Motor neuron (in vitro differentiated cells): ENCODE data around the gene DEFB131A. TPM values are rescaled to one million over a fixed set of nuclear protein-coding genes. Genes with fewer than 3 reads are reported as not detected.
"Not testable (repeated sequence)": the region's sequence is repeated elsewhere in the genome, so short reads cannot be mapped to it uniquely, and the experiment has no call there.

Source experiments
- ATAC-seq, 8 experiments: fragments of 200-7000 bp; cut with Tn5 transposase; replicated peaks in 6 of 8; 2 replicates each; pipeline ENCODE4 v1.8.0; 2021; ENCODE audit warnings: mild to moderate bottlenecking in 8 of 8, moderate library complexity in 8 of 8
- H3K27ac ChIP-seq, 2 donors: fragments of 250-450 bp; sonication (Bioruptor Pico); 2 replicates each; pipeline ENCODE4 v1.9.0; 2021; ENCODE audit warnings: antibody characterized with exemption in 2 of 2, mild to moderate bottlenecking in 2 of 2, moderate library complexity in 1 of 2
- H3K4me1 ChIP-seq, 2 donors: fragments of 250-450 bp; sonication (Bioruptor Pico); replicated peaks in 1 of 2; 2 replicates each; pipeline ENCODE4 v1.6.1; 2021; ENCODE audit warnings: antibody characterized with exemption in 2 of 2, mild to moderate bottlenecking in 2 of 2, moderate library complexity in 1 of 2
- H3K4me3 ChIP-seq, 5 donors: fragments of 250-450 bp; sonication (Bioruptor Pico); 2 replicates each; pipeline ENCODE4 v1.9.0; 2021; ENCODE audit warnings: antibody characterized with exemption in 5 of 5, mild to moderate bottlenecking in 5 of 5, moderate library complexity in 4 of 5
- WGBS, 10 experiments: fragments of 450-650 bp; shearing (Covaris generic); methylation state at CpG; one replicate each; pipeline ENCODE4 v1.0.0; 2022; 5-methylcytosine and 5-hydroxymethylcytosine counted together
- in situ Hi-C, 9 experiments: fragments of 400-800 bp; cut with MboI; loops; one replicate each; pipeline ENCODE4 v1.15.0; 2021; ENCODE audit warnings: low sequenced_read_pairs in 9 of 9, low pct_unique_long_range_greater_than_20kb in 2 of 9; ENCODE audit not compliant: unreplicated experiment in 9 of 9
- total RNA-seq, 8 experiments: library from RNA; unstranded; fragments of 300-600 nt; gene quantifications; 2 replicates each; pipeline versions ENCODE4 v1.2.3 to v1.2.4, GENCODE V29; 2022

DEFB131A gene
- total RNA-seq, 8 experiments from 2014 or later: not detected

DNA sequence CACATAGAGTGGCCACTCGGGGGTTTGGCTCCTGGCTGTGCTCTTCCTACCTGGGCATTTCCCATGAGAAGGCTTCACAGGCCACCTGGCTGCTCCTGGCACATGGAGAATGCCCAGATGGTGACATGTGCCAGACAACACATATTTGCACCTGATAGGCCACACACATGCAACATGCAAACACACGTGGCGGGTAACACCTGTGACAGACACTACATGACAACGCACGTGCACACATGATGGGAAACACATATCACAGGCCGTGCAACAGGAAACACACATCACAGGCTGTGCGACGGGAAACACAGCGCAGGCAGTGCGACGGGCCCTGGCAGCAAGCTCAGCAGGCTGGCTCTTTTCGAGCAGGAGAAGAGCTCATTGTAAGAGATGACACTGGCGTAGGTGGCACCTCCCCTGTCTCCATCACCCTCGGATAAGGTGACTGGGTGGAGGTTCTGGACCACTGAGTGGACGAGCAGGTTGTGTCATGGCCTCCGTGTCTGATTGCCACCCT lies 55.8 kb downstream of the DEFB131A start:
- H3K4me3 ChIP-seq, H3K27ac ChIP-seq, in situ Hi-C loops, H3K4me1 ChIP-seq, ATAC-seq: not testable (repeated sequence)
- 47 to 91% methylated on average over 4 to 10 of the region's 16 CpGs; no CpG with 5 or more reads in 8 of the 10 experiments for WGBS, 10 experiments

Other genes with a start within 250 kb of the DEFB131A start
- not detected for gene USP17L10, start 233.8 kb upstream of the DEFB131A start, total RNA-seq
- under 1 TPM in 3 of 8 experiments, not detected in 5; 0.24 to 0.33 (median 0.29) TPM for gene USP17L11, start 229.0 kb upstream of the DEFB131A start, total RNA-seq
- gene USP17L12, start 224.3 kb upstream of the DEFB131A start, total RNA-seq: not detected
- gene USP17L13, start 219.5 kb upstream of the DEFB131A start, total RNA-seq: not detected
- under 1 TPM in 1 of 8 experiments, not detected in 7; 0.13 TPM for gene USP17L15, start 210.0 kb upstream of the DEFB131A start, total RNA-seq
- gene USP17L17, start 200.5 kb upstream of the DEFB131A start, total RNA-seq: not detected
- gene USP17L18, start 195.8 kb upstream of the DEFB131A start, total RNA-seq: not detected
- not detected for gene USP17L19, start 191.0 kb upstream of the DEFB131A start, total RNA-seq
- not detected for gene USP17L20, start 186.3 kb upstream of the DEFB131A start, total RNA-seq
- gene USP17L21, start 181.5 kb upstream of the DEFB131A start, total RNA-seq: not detected
- under 1 TPM in 1 of 8 experiments, not detected in 7; 0.19 TPM for gene USP17L22, start 176.8 kb upstream of the DEFB131A start, total RNA-seq
- gene USP17L24, start 119.2 kb upstream of the DEFB131A start, total RNA-seq: not detected
- gene USP17L25, start 114.5 kb upstream of the DEFB131A start, total RNA-seq: not detected
- gene USP17L26, start 109.8 kb upstream of the DEFB131A start, total RNA-seq: not detected
- not detected for gene USP17L5, start 105.0 kb upstream of the DEFB131A start, total RNA-seq
- not detected for gene USP17L27, start 100.3 kb upstream of the DEFB131A start, total RNA-seq
- gene USP17L28, start 95.5 kb upstream of the DEFB131A start, total RNA-seq: not detected
- not detected for gene USP17L29, start 90.8 kb upstream of the DEFB131A start, total RNA-seq
- not detected for gene USP17L30, start 81.3 kb upstream of the DEFB131A start, total RNA-seq